Mesothelial cell of epicardium (in vitro differentiated cells): Measurements from ENCODE around the gene ELK4. TPM values are rescaled to one million over a fixed set of nuclear protein-coding genes. Genes with fewer than 3 reads are reported as not detected.

Source experiments
- DNase-seq, 2 experiments: peaks; one replicate each; pipeline ENCODE4 v3.0.0; 2021; ENCODE audit warnings: low spot score in 2 of 2; ENCODE audit not compliant: unreplicated experiment in 2 of 2
- H3K27ac Mint-ChIP-seq: 2 replicates; pipeline ENCODE4 v1.8.0; 2021; ENCODE audit warnings: mixed read lengths
- H3K27me3 Mint-ChIP-seq: 2 replicates; pipeline ENCODE4 v1.8.0; 2021; ENCODE audit warnings: low read depth, mixed read lengths
- H3K36me3 Mint-ChIP-seq: 2 replicates; pipeline ENCODE4 v1.8.0; 2021; ENCODE audit warnings: mixed read lengths
- H3K4me1 Mint-ChIP-seq: 2 replicates; pipeline ENCODE4 v1.8.0; 2021; ENCODE audit warnings: mixed read lengths
- H3K4me3 Mint-ChIP-seq: 2 replicates; pipeline ENCODE4 v1.8.0; 2021; ENCODE audit warnings: mild to moderate bottlenecking, moderate library complexity, mixed read lengths
- H3K9me3 Mint-ChIP-seq: 2 replicates; pipeline ENCODE4 v1.8.0; 2021; ENCODE audit warnings: mixed read lengths
- CTCF ChIP-seq: fragments of 200-600 bp; sonication (generic); IDR thresholded peaks from one replicate; pipeline ENCODE4 v1.5.0; 2021; ENCODE audit warnings: antibody characterized with exemption; ENCODE audit not compliant: unreplicated experiment
- total RNA-seq: library from RNA; stranded (reverse); gene quantifications from 3 replicates; pipeline ENCODE4 v1.2.1, GENCODE V29; 2021

ELK4 gene
- total RNA-seq, 1 donor from 2014 or later, result 36.8 TPM

- Mint-ChIP-seq H3K36me3 (no peaks in the 10 kb centered on the region), H3K9me3 (no peaks in the 10 kb centered on the region), H3K4me1 (peaks cover 11% of the 10 kb centered on the region), H3K27me3 (peaks cover 50% of the 10 kb centered on the region), H3K4me3 (no peak overlapping the region), H3K27ac (no peak overlapping the region)
- no peak for DNase-seq
- no peak for TF ChIP-seq CTCF
Observed at GRCh38 chr1:205582046-205582445, 49.8 kb downstream of the ELK4 start.

- no peak overlapping the region for H3K27ac Mint-ChIP-seq
- H3K9me3 Mint-ChIP-seq, result no peaks in the 10 kb centered on the region
- no peak for TF ChIP-seq CTCF
- no peak overlapping the region for H3K4me3 Mint-ChIP-seq
- H3K27me3 Mint-ChIP-seq, result peaks cover 56% of the 10 kb centered on the region
- DNase-seq, result no peak
- no peaks in the 10 kb centered on the region for H3K36me3 Mint-ChIP-seq
- peaks cover 11% of the 10 kb centered on the region for H3K4me1 Mint-ChIP-seq
Observed at GRCh38 chr1:205581321-205581980, 50.4 kb downstream of the ELK4 start.

GRCh38 chr1:205580923-205581180 is 51.0 kb downstream of the ELK4 start:
- Mint-ChIP-seq H3K27me3 (peaks cover 57% of the 10 kb centered on the region), H3K9me3 (no peaks in the 10 kb centered on the region), H3K27ac (no peak overlapping the region), H3K4me3 (no peak overlapping the region), H3K4me1 (peaks cover 11% of the 10 kb centered on the region), H3K36me3 (no peaks in the 10 kb centered on the region)
- no peak for TF ChIP-seq CTCF
- no peak for DNase-seq

GRCh38 chr1:205580140-205580922 is 51.5 kb downstream of the ELK4 start:
- TF ChIP-seq CTCF, result no peak
- no peak overlapping the region for H3K27ac Mint-ChIP-seq
- DNase-seq, result no peak
- no peaks in the 10 kb centered on the region for H3K36me3 Mint-ChIP-seq
- H3K9me3 Mint-ChIP-seq, result no peaks in the 10 kb centered on the region
- H3K4me3 Mint-ChIP-seq, result no peak overlapping the region
- peaks cover 60% of the 10 kb centered on the region for H3K27me3 Mint-ChIP-seq
- H3K4me1 Mint-ChIP-seq, result peaks cover 11% of the 10 kb centered on the region

- H3K27me3 Mint-ChIP-seq, result peaks cover 67% of the 10 kb centered on the region
- H3K36me3 Mint-ChIP-seq, result no peaks in the 10 kb centered on the region
- no peak for TF ChIP-seq CTCF
- no peak overlapping the region for H3K27ac Mint-ChIP-seq
- DNase-seq, result no peak
- H3K9me3 Mint-ChIP-seq, result no peaks in the 10 kb centered on the region
- no peak overlapping the region for H3K4me3 Mint-ChIP-seq
- H3K4me1 Mint-ChIP-seq, result peaks cover 11% of the 10 kb centered on the region
Observed at GRCh38 chr1:205579711-205580110, 52.1 kb downstream of the ELK4 start.
